Measurements from ENCODE around the gene TNS3.

DNA sequence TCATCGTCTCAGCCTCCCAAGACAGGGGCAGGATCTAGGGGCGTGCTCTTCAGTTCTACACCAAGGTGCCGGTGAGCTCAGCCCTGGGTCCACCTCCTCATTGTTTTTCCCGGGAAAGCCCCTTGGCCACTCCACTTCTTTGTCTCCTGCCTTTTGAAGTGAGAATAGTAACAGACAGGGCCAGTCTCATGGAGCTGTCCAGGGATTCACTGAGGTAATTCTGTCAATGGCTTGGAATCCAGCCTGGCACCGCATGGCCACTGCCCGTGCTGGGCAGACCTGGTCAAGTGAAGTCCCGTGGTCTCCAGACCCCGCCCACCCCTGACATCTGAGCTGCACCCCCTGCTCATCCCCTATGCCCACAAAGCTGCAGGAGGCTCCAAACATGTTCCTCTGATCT, 138.9 kb downstream of the TNS3 start:
- TF ChIP-seq REST (IDR thresholded peaks at IDR 0.05; ENCODE audit: insufficient read depth in 1 of 2, low read depth in 2 of 2, low read length in 1 of 2) = no peak
- TF ChIP-seq POLR2AphosphoS5 (IDR thresholded peaks at IDR 0.05; ENCODE audit: low read depth, low read length) = no peak
- TF ChIP-seq, protein P1, sequence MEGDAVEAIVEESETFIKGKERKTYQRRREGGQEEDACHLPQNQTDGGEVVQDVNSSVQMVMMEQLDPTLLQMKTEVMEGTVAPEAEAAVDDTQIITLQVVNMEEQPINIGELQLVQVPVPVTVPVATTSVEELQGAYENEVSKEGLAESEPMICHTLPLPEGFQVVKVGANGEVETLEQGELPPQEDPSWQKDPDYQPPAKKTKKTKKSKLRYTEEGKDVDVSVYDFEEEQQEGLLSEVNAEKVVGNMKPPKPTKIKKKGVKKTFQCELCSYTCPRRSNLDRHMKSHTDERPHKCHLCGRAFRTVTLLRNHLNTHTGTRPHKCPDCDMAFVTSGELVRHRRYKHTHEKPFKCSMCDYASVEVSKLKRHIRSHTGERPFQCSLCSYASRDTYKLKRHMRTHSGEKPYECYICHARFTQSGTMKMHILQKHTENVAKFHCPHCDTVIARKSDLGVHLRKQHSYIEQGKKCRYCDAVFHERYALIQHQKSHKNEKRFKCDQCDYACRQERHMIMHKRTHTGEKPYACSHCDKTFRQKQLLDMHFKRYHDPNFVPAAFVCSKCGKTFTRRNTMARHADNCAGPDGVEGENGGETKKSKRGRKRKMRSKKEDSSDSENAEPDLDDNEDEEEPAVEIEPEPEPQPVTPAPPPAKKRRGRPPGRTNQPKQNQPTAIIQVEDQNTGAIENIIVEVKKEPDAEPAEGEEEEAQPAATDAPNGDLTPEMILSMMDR (IDR thresholded peaks at IDR 0.05) = no peak
- TF ChIP-seq SIN3A (IDR thresholded peaks at IDR 0.05; ENCODE audit: borderline replicate concordance, insufficient read depth, low read depth, low read length) = no peak
- TF ChIP-seq TCF7L2 (IDR thresholded peaks at IDR 0.05; ENCODE audit: low read depth, low read length) = no peak
